ENCODE results near the gene EVI2A. TPM values are rescaled to one million over a fixed set of nuclear protein-coding genes. Genes with fewer than 3 reads are reported as not detected.
"Not testable (repeated sequence)": the region's sequence is repeated elsewhere in the genome, so short reads cannot be mapped to it uniquely, and the experiment has no call there.

The EVI2A gene
- total RNA-seq, 3 donors from 2014 or later = 18.4 to 25.1 (median 19.4) TPM

DNA sequence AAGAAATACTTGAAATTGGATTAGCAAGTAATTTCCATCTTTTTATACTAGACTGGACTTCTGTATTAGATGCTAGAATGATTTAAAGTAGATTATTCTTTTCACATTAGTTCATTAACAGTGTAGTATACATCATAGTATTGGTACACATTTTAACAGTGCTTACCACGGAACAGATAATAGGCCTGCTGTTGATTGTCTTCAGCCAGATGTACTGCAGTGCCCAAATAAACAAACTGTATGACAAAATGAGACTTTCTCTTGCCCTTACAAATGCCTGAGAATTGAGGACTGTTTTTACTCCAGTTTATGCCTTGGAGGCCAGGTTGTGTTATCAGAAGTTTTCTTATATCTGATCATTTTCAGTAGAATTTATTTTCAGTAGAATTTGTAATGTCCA is 631 bp downstream of the EVI2A start:
- DNase-seq (no peak), ATAC-seq (no peak)
- Mint-ChIP-seq H3K4me3 (peak overlapping the region; percentile 75), H3K36me3 (ENCODE audit: insufficient read depth) (peaks cover 4% of the 10 kb centered on the region), H3K9me3 (no peaks in the 10 kb centered on the region), H3K4me1 (ENCODE audit: low read depth) (peaks cover 36% of the 10 kb centered on the region), H3K27me3 (ENCODE audit: low read depth) (no peaks in the 10 kb centered on the region)

DNA sequence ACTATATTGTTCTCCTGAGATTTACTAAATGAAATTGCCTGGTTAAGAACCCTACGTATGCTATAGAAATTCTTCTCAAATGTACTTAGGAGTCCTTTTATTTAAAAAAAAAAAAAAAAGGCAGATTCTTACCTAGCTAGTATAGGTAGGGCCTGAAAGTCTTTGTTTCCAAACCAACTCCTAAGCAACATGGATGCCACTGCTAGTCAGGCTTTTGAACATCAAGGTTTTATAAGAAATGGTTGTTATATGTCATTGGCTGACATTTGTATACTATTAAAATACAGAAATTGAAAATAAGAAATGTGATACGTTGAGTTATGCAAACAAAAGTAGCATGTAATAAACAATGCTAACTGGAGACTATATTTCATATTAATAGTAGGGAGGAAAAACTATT is 1.2 kb downstream of the EVI2A start:
- no peak for DNase-seq
- ATAC-seq = no peak
- Mint-ChIP-seq H3K27me3 (ENCODE audit: low read depth) (no peaks in the 10 kb centered on the region), H3K4me3 (peak overlapping the region; percentile 75), H3K4me1 (ENCODE audit: low read depth) (peaks cover 38% of the 10 kb centered on the region), H3K9me3 (no peaks in the 10 kb centered on the region), H3K36me3 (ENCODE audit: insufficient read depth) (peaks cover 4% of the 10 kb centered on the region)

DNA sequence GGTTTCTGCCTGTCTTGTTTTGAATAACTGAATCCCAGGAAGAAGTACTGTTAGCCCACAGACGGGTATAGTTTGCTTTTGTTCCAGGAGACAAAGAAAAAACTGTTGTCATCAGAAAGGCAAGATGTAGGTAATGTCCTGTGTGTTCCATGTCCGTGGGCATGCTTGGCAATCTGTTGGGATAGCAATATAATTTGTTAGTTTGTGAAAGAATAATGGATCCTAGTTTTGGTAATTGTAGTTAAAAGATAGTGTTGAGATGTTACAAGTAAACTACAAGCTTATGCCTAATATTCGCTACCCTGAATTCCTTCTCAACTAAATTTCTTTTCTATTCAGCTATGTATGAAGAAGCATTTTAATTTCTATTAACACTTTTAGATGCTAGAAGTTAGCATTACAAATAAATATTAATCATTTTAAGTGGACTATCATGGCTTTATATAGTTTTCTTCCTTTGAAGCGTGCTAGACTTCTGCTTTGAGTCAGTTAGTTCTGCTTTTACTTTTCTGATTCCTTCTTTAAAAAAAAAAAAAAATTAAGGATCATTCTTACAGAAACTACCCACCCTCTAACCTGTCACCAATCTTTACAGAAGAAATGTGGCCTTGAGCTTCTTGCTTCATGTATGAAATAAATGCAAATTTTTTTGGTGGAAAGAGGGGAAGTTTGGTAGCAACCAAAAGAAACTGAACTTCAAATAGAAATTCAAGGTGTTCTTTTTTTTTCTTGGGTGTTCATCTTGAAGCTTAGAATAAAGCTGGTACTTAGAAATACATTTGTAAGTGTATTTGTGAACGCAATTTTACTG is 2.4 kb downstream of the EVI2A start:
- peaks cover 48% of the 10 kb centered on the region for H3K4me1 Mint-ChIP-seq (ENCODE audit: low read depth)
- ATAC-seq (peak; percentile 20 to 24), DNase-seq (no peak)

DNA sequence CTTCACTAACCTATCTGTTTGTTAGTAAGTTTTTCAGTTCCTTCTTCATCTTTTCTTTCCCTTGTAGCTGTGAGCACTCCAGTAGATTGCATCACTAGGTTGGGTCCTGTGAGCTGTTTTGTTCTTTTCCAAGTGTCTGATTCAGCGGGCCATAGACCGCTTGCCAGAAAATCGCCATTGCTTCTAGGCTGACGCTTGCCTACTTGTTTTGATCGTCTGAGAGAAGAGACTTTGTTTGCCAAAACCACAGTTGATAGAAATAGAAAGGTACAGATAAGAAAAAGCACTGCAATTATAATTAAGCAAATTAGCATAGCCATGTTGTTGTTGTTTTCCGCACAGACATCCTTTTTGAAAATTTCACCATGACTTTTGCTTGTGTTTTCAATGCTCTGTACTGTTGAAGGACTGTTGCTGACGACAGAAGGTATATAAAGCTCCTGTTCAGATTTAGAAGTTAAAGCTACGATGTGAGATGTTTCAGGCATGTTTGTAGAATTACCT is 3.1 kb downstream of the EVI2A start:
- peak; percentile 56 to 67 for ATAC-seq
- Mint-ChIP-seq H3K9me3 (no peaks in the 10 kb centered on the region), H3K36me3 (ENCODE audit: insufficient read depth) (peaks cover 4% of the 10 kb centered on the region), H3K4me1 (ENCODE audit: low read depth) (peaks cover 44% of the 10 kb centered on the region), H3K4me3 (peak overlapping the region; percentile 75), H3K27me3 (ENCODE audit: low read depth) (no peaks in the 10 kb centered on the region)
- peak; percentile 43 for DNase-seq

More for the DNA sequence above, 2.4 kb downstream of the EVI2A start:
- peak overlapping the region; percentile 75 for H3K4me3 Mint-ChIP-seq
- no peaks in the 10 kb centered on the region for H3K27me3 Mint-ChIP-seq (ENCODE audit: low read depth)
- peaks cover 4% of the 10 kb centered on the region for H3K36me3 Mint-ChIP-seq (ENCODE audit: insufficient read depth)
- H3K9me3 Mint-ChIP-seq = no peaks in the 10 kb centered on the region

DNA sequence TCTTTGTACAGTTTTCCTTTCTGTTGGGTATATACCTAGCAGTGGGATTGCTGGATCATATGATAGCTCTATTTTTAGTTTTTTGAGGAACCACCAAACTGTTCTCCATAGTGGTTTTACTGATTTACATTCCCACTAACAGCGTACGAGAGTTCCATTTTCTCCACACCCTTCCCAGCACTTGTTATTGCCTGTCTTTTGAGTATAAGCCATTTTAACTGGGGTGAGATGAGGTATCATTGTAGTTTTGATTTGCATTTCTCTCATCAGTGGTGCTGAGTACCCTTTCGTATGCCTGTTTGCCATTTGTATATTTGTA is 6.7 kb downstream of the EVI2A start:
- peaks cover 49% of the 10 kb centered on the region for H3K4me1 Mint-ChIP-seq (ENCODE audit: low read depth)
- peaks cover 4% of the 10 kb centered on the region for H3K36me3 Mint-ChIP-seq (ENCODE audit: insufficient read depth)
- peak overlapping the region; percentile 88 for H3K4me3 Mint-ChIP-seq

DNA sequence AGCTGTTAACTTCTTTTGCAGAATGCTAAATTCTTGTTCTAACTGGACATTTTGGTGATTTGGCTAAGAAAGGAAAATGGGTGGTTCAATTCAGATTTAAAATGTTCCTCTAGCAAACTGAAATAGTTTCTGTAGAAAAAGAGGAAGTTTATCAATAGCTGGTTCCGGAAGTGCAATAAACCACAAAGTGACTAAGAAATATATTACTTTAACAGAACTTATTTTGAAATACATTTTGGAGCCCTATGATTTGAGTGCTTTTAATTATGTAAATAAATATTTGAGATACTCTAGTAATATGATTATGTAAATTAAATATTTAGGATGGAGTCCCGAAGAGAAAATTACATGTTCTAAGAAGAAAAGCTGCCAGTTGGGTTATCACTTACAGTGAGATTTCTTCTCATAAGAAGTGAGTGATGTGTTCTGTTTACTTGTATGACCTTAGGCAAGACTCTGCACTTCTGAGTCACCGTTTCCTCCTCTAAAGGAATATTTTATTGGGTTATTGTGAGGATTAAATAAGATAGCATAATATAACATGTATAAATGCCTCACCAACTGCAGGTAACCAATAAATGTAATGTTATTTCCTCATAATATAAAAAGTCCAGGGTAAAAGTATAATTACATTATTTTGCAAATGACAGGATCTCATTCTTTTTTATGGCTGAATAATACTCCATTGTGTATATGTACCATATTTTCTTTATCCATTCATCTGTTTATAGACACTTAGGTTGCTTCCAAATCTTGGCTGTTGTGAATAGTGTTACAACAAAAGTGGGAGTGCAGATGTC is 7.2 kb downstream of the EVI2A start, which contains the start of gene EVI2B:
EVI2B (minus strand) TSS at position 73 of the 800 bp plus-strand sequence. CDS start 8,445 bp downstream, outside the sequence.
- Mint-ChIP-seq H3K9me3 (no peaks in the 10 kb centered on the region), H3K4me3 (peak within 1 kb of the TSS; percentile 88), H3K27me3 (ENCODE audit: low read depth) (no peaks in the 10 kb centered on the region), H3K36me3 (ENCODE audit: insufficient read depth) (peaks cover 4% of the 10 kb centered on the region), H3K4me1 (ENCODE audit: low read depth) (peaks cover 51% of the 10 kb centered on the region)
- no peak for DNase-seq
- ATAC-seq = peak; percentile 55 to 61

More for the DNA sequence above, 6.7 kb downstream of the EVI2A start:
- Mint-ChIP-seq H3K27me3 (ENCODE audit: low read depth) (no peaks in the 10 kb centered on the region), H3K9me3 (no peaks in the 10 kb centered on the region)
- no peak for ATAC-seq
- DNase-seq = no peak

DNA sequence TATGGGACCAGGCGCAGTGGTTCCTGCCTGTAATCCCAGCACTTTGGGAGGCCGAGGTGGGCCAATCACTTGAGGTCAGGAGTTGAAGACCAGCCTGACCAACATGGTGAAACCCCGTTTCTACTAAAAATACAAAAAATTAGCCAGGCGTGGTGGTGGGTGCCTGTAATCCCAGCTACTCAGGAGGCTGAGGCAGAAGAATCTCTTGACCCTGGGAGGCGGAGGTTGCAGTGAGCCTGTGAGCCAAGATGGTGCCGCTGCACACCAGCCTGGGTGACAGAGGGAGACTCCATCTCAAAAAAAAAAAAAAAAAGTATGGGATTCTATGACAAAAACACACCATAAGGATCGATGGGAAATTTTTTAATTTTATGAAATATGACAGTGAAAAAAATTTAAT is 9.2 kb downstream of the EVI2A start:
- Mint-ChIP-seq H3K4me1 (ENCODE audit: low read depth) (peaks cover 64% of the 10 kb centered on the region), H3K4me3 (peak overlapping the region; percentile 83)

DNA sequence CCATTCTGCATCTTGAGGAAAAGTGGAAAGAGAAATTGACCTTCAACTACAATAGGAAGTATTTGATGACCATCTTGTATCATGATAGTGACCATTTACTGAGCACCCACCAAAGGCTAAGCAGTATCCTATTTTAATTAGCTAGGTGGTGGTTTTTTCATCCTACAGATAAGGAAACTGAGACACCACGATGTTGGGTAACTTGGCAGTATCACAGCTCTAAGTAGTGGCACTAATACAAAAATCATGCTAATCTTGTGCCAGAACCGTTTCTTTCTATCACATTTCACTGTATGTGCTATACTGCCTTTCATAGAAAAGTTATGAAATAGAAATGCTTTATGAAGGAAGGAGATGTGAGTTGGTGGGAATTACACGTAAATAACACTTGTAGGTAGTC is 9.9 kb downstream of the EVI2A start:
- DNase-seq (no peak), ATAC-seq (no peak)
- peaks cover 1% of the 10 kb centered on the region for H3K36me3 Mint-ChIP-seq (ENCODE audit: insufficient read depth)
- no peaks in the 10 kb centered on the region for H3K9me3 Mint-ChIP-seq
- peak overlapping the region; percentile 83 for H3K4me3 Mint-ChIP-seq
- H3K27me3 Mint-ChIP-seq (ENCODE audit: low read depth) = no peaks in the 10 kb centered on the region
- peaks cover 63% of the 10 kb centered on the region for H3K4me1 Mint-ChIP-seq (ENCODE audit: low read depth)

More for the DNA sequence above, 9.2 kb downstream of the EVI2A start:
- H3K27me3 Mint-ChIP-seq (ENCODE audit: low read depth); H3K9me3 Mint-ChIP-seq; H3K36me3 Mint-ChIP-seq (ENCODE audit: insufficient read depth); ATAC-seq: not testable (repeated sequence)
- DNase-seq = peak; percentile 36

DNA sequence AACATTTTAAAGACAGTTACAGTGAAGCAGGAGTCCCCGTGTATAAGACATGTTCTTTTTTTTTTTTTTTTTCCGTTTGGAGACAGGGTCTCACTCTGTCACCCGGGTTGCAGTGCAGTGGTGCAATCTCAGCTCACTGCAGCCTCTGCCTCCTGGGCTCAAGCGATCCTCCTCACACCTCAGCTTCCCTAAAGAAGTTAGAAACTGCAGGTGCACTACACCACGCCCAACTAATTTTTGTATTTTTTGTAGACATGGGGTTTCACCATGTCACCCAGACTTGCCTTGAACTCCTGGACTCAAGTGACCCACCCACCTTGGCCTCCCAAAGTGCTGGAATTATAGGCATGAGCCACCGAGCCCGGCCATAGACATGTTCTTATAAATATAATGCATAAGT is 10.5 kb downstream of the EVI2A start:
- H3K36me3 Mint-ChIP-seq (ENCODE audit: insufficient read depth) = peaks cover 7% of the 10 kb centered on the region
- H3K4me3 Mint-ChIP-seq = peak overlapping the region; percentile 83
- no peak for DNase-seq
- H3K4me1 Mint-ChIP-seq (ENCODE audit: low read depth) = peaks cover 65% of the 10 kb centered on the region
- no peaks in the 10 kb centered on the region for H3K9me3 Mint-ChIP-seq
- no peaks in the 10 kb centered on the region for H3K27me3 Mint-ChIP-seq (ENCODE audit: low read depth)
- ATAC-seq = no peak

DNA sequence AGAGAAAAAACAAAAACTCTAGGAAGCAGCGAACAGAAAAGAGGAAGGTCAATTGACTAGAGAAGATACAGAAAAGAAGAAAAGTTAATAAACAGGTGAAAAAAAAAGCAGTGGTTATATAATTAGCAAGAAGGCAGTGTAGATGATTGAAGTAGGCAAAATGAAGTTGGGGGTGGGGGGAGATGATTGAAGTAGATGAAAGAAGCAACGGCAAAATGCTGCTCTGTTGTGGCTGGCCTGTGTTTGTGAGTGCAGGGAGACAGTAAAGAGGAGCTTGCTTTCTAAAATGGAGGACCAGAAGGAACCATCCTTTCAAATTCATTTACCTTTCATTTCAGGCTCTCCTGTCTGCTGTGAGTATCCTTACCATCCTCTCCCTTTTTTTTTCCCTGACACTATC is 11.2 kb downstream of the EVI2A start:
- H3K4me3 Mint-ChIP-seq = peak overlapping the region; percentile 83
- ATAC-seq = peak in 1 of 2 donors; percentile 33
- H3K36me3 Mint-ChIP-seq (ENCODE audit: insufficient read depth) = peaks cover 13% of the 10 kb centered on the region
- peaks cover 69% of the 10 kb centered on the region for H3K4me1 Mint-ChIP-seq (ENCODE audit: low read depth)
- DNase-seq = peak; percentile 52
- H3K9me3 Mint-ChIP-seq = no peaks in the 10 kb centered on the region
- H3K27me3 Mint-ChIP-seq (ENCODE audit: low read depth) = no peaks in the 10 kb centered on the region

DNA sequence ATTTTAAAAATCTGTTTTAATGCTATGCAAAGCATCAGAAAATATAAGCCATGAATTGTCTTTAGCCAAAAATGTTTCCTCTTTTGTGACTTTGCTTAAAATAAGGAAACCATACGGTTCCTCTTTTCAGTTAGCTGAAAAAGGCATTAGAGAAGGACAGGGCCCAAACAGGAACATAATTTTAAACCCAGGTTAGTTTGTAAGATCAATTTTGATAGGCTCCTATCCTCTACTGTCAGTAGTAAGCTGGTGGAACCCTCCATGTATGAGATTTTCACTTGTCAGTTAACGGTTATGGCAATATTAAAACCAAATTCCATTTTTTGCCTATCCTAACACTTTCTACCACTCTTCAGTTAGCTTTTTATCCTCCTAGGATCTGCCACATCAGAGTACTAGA is 11.9 kb downstream of the EVI2A start:
- DNase-seq (no peak), ATAC-seq (no peak)
- Mint-ChIP-seq H3K4me1 (ENCODE audit: low read depth) (peaks cover 68% of the 10 kb centered on the region), H3K9me3 (peaks cover 4% of the 10 kb centered on the region), H3K4me3 (peak overlapping the region; percentile 83), H3K27me3 (ENCODE audit: low read depth) (no peaks in the 10 kb centered on the region), H3K36me3 (ENCODE audit: insufficient read depth) (peaks cover 20% of the 10 kb centered on the region)

DNA sequence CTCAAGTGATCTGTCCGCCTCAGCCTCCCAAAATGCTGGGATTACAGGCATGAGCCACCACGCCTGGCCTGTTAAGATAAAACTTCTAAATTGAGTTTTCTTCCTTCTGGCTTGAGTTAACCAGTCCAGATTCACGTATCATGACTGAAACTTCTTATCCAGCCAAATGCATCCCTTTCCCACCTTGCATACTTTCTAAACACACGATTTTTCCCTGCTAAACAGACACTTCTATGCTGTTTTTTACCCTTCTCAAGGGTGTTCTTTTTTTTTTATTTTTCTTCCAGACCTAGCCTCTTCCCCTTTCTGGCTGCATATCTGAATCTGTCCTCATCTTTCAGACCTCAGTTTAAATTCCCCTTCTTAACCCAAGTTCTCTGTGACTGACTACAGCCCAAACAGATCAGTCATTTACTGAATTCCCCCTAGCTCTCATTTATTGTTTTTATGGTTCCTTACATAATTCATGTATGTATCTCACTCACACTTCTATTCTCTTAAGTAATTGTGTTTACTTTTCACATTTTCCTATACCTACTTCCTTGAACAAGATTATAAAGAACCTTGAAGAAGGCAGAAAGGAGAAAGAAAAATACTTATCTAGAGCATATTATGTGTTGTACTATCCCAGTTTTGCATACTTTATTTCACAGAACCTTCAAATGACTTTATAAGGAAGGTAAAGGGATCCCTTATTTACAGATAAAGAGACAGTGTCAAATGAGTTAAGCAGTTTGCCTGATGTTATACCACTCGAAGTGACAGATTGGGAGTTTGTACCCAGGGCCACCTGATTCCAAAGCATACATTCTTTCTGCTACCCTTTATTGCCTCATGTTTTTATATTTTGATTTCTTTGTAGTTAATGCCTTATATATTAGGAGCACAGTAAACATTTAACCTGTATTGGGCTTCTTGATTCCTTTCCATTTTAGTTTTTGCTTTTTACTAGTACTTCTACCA is 12.8 kb downstream of the EVI2A start:
- DNase-seq = no peak
- peaks cover 8% of the 10 kb centered on the region for H3K9me3 Mint-ChIP-seq
- H3K27me3 Mint-ChIP-seq (ENCODE audit: low read depth) = no peaks in the 10 kb centered on the region
- ATAC-seq = peak; percentile 72 to 75
- H3K4me3 Mint-ChIP-seq = peak overlapping the region; percentile 83
- peaks cover 70% of the 10 kb centered on the region for H3K4me1 Mint-ChIP-seq (ENCODE audit: low read depth)
- peaks cover 27% of the 10 kb centered on the region for H3K36me3 Mint-ChIP-seq (ENCODE audit: insufficient read depth)

DNA sequence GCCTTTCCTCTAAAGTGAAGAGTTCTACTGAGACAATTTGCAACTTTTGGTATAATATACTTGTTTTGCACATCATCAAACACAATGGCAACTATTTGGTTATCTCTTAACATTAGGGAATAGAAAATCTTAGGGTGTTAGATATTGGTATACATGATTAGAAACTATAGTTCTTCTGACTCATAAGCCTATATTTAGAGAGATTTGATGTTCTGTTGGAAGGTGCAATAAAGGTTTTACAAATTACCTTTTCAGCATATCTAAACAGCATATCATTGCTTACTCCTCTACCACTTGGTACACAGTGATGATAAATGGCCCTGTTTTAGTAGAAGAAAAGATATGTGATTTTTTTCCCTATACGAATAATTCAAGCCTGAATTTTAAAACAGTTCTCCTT is 13.8 kb downstream of the EVI2A start:
- H3K36me3 Mint-ChIP-seq (ENCODE audit: insufficient read depth) = peaks cover 36% of the 10 kb centered on the region
- H3K27me3 Mint-ChIP-seq (ENCODE audit: low read depth) = no peaks in the 10 kb centered on the region
- peaks cover 74% of the 10 kb centered on the region for H3K4me1 Mint-ChIP-seq (ENCODE audit: low read depth)
- H3K9me3 Mint-ChIP-seq = peaks cover 8% of the 10 kb centered on the region
- DNase-seq (no peak), ATAC-seq (peak; percentile 42 to 50)
- peak overlapping the region; percentile 83 for H3K4me3 Mint-ChIP-seq

DNA sequence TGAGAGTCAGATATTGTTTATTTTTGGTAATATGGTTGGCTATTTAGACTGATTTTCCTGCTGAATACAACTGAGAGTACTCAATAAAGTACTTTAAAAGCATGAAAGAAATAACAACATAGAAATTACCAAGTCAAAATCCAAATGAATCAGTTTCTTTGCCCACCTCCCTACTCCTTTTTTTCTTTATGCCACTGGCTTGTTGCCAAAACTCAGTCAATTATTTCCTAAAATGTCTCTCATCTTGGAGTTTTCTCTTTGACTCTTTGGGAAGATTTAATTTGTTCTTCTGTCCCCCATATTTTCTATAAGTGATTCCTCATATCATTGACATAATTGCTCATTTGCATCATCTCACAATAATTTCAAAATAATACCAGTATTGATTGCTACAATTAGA is 21.8 kb downstream of the EVI2A start:
- H3K4me3 Mint-ChIP-seq = no peak overlapping the region
- H3K36me3 Mint-ChIP-seq (ENCODE audit: insufficient read depth) = peaks cover 21% of the 10 kb centered on the region
- no peaks in the 10 kb centered on the region for H3K27me3 Mint-ChIP-seq (ENCODE audit: low read depth)
- peaks cover 32% of the 10 kb centered on the region for H3K4me1 Mint-ChIP-seq (ENCODE audit: low read depth)
- ATAC-seq (no peak), DNase-seq (no peak)
- H3K9me3 Mint-ChIP-seq = peaks cover 4% of the 10 kb centered on the region

Measured in activated T-cell treated with anti-CD3 and anti-CD28 coated beads, Interleukin-2, amount 50 U/mL, for 4 hours (primary cell).